ENCODE data around the gene SCAI.

Gene SCAI

GRCh38 chr9:124897570-124898460 is 245.5 kb downstream of the SCAI start:
- peaks cover 21% of the 10 kb centered on the region for H3K36me3 ChIP-seq (ENCODE audit: control insufficient read depth, insufficient read depth, low read length)
- no peak overlapping the region for H3K4me3 ChIP-seq (replicated peaks; ENCODE audit: low read depth, low read length)
- H3K27me3 ChIP-seq (replicated peaks; ENCODE audit: control insufficient read depth, insufficient read depth, low read length) = no peaks in the 10 kb centered on the region
- no peak for TF ChIP-seq CTCF (IDR thresholded peaks at IDR 0.05; ENCODE audit: insufficient read depth, low read length, poor library complexity, severe bottlenecking)
- no peak for DNase-seq (ENCODE audit: extremely low read depth, insufficient read length)

- TF ChIP-seq CTCF (IDR thresholded peaks at IDR 0.05; ENCODE audit: insufficient read depth, low read length, poor library complexity, severe bottlenecking) = peak; percentile 65
- no peaks in the 10 kb centered on the region for H3K27me3 ChIP-seq (replicated peaks; ENCODE audit: control insufficient read depth, insufficient read depth, low read length)
- DNase-seq (ENCODE audit: extremely low read depth, insufficient read length) = no peak
- peaks cover 22% of the 10 kb centered on the region for H3K36me3 ChIP-seq (ENCODE audit: control insufficient read depth, insufficient read depth, low read length)
- H3K4me3 ChIP-seq (replicated peaks; ENCODE audit: low read depth, low read length) = no peak overlapping the region
Measured at GRCh38 chr9:124894741-124895170, 248.6 kb downstream of the SCAI start.

- H3K27me3 ChIP-seq (replicated peaks; ENCODE audit: control insufficient read depth, insufficient read depth, low read length) = no peaks in the 10 kb centered on the region
- no peak overlapping the region for H3K4me3 ChIP-seq (replicated peaks; ENCODE audit: low read depth, low read length)
- TF ChIP-seq CTCF (IDR thresholded peaks at IDR 0.05; ENCODE audit: insufficient read depth, low read length, poor library complexity, severe bottlenecking) = no peak
- no peak for DNase-seq (ENCODE audit: extremely low read depth, insufficient read length)
- peaks cover 18% of the 10 kb centered on the region for H3K36me3 ChIP-seq (ENCODE audit: control insufficient read depth, insufficient read depth, low read length)
Measured at GRCh38 chr9:124894035-124894740, 249.1 kb downstream of the SCAI start.

Measured in GM06990 (cell line).